ENCODE results near the gene FXYD5.

DNA sequence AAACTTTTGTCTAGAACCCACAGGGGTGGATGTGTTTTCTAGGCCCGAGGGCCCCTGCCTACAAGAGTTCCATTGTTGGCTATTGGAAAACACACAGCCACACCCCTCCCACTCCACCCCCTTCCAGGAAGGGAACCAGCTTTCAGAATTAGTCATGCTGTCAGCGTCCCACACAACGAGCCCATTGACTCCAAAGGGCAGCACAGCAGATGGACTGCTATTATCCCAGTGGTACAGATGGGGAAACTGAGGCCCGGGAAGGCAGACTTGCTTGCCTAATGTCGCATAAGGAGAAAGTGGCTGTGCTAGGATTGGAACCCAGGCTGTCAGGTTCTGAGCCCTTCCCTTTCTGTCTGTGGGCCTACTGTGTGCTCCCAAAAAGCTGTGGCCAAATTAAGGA, 47.0 kb upstream of the FXYD5 start:
- TF ChIP-seq, protein P1, sequence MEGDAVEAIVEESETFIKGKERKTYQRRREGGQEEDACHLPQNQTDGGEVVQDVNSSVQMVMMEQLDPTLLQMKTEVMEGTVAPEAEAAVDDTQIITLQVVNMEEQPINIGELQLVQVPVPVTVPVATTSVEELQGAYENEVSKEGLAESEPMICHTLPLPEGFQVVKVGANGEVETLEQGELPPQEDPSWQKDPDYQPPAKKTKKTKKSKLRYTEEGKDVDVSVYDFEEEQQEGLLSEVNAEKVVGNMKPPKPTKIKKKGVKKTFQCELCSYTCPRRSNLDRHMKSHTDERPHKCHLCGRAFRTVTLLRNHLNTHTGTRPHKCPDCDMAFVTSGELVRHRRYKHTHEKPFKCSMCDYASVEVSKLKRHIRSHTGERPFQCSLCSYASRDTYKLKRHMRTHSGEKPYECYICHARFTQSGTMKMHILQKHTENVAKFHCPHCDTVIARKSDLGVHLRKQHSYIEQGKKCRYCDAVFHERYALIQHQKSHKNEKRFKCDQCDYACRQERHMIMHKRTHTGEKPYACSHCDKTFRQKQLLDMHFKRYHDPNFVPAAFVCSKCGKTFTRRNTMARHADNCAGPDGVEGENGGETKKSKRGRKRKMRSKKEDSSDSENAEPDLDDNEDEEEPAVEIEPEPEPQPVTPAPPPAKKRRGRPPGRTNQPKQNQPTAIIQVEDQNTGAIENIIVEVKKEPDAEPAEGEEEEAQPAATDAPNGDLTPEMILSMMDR (IDR thresholded peaks at IDR 0.05), result no peak
- TF ChIP-seq ZFX (IDR thresholded peaks at IDR 0.05; ENCODE audit: borderline replicate concordance), result no peak
